Purkinje cell (primary cell): Measurements from ENCODE around the gene IFNA7. TPM values are rescaled to one million over a fixed set of nuclear protein-coding genes. Genes with fewer than 3 reads are reported as not detected.

Experiments used
- polyA plus RNA-seq: library from polyadenylated mRNA; unstranded; fragments of >200 nt; fragmentation: Nextera tagmentation; gene quantifications from 2 replicates; pipeline ENCODE4 v1.2.1, GENCODE V29; 2014

Gene IFNA7
- polyA plus RNA-seq: not detected in 2 replicates

GRCh38 chr9:21202105-21202504 lies at the start of gene IFNA7:
TSS of gene IFNA7 (minus strand) at chr9:21202205. CDS start at chr9:21202165, 40 bp downstream.

DNA sequence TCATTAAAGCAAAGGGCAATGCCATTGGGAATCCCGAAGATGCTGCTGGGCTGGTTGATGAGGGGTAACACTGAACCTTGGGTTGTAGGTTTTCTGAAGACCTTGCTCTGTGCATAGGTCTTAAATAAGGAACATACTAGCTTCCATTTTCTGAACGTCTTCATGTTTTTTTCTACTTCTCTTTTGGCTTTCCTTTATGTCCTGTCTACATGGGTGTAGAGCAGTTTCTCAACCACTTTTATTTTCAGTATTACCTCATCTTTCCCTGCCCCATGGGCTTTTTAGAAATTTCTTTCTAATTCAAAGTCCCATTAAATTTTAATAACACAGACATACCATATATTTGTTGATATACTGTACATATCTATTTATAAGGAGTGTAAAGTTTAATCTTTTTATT lies 37.9 kb upstream of the IFNA7 start, which contains the start of gene IFNA14:
TSS of gene IFNA14 (minus strand) at position 95 of the 400 bp plus-strand sequence. CDS start at position 25, 70 bp downstream.

DNA sequence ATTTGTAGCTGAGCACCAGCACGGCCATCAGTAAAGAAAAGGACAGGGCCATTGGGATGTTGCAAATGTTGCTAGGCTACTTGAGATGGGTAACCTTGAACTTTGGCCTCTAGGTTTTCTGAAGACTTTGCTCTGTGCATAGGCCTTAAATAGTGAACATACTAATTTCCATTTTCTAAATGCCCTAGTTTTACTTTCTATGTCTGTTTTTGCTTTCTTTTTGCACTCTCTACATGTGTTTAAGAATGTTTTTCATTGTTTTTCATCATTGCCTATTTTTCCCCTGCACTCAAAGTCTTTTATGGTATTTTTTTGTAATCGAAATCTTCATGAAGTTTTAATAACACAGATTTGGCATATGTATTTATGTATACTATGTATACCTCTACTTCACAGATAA lies 26.1 kb upstream of the IFNA7 start, which contains the start of gene IFNA17:
TSS of gene IFNA17 (minus strand) at position 101 of the 400 bp plus-strand sequence. CDS start at position 52, 49 bp downstream.

DNA sequence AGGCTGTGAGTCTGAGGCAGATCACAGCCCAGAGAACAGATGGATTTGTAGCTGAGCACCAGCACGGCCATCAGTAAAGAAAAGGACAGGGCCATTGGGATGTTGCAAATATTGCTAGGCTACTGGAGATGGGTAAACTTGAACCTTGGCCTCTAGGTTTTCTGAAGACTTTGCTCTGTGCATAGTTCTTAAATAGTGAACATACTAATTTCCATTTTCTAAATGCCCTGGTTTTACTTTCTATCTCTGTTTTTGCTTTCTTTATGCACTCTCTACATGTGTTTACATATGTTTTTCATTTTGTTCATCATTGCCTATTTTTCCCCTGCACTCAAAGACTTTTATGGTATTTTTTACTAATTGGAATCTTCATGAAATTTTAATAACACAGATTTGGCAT lies 15.2 kb upstream of the IFNA7 start, which contains the start of gene IFNA16:
TSS of gene IFNA16 (minus strand) at position 101 of the 400 bp plus-strand sequence. CDS start at position 95, 6 bp downstream.

DNA sequence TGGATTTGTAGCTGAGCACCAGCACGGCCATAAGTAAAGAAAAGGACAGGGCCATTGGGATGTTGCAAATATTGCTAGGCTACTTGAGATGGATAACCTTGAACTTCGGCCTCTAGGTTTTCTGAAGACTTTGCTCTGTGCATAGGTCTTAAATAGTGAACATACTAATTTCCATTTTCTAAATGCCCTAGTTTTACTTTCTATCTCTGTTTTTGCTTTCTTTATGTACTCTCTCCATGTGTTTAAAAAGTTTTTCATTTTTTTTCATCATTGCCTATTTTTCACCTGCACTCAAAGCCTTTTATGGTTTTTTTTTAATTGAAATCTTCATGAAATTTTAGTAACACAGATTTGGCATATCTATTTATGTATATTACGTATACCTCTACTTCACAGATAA lies 5.0 kb upstream of the IFNA7 start, which contains the start of gene IFNA10:
TSS of gene IFNA10 (minus strand) at position 101 of the 400 bp plus-strand sequence. CDS start at position 55, 46 bp downstream.

GRCh38 chr9:21187487-21187886 lies 14.5 kb downstream of the IFNA7 start, which contains the start of gene IFNA4:
TSS of gene IFNA4 (minus strand) at chr9:21187587. CDS start at chr9:21187531, 56 bp downstream.

DNA sequence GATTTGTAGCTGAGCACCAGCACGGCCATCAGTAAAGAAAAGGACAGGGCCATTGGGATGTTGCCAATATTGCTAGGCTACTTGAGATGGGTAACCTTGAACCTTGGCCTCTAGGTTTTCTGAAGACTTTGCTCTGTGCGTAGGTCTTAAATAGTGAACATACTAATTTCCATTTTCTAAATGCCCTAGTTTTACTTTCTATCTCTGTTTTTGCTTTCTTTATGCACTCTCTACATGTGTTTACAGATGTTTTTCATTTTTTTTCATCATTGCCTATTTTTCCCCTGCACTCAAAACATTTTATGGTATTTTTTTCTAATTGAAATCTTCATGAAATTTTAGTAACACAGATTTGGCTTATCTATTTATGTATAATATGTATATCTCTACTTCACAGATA lies 35.4 kb downstream of the IFNA7 start, which contains the start of gene IFNA21:
TSS of gene IFNA21 (minus strand) at position 101 of the 400 bp plus-strand sequence. CDS start at position 53, 48 bp downstream.

Other genes with a start within 250 kb of the IFNA7 start
- gene HACD4, start 170.6 kb downstream of the IFNA7 start, polyA plus RNA-seq: 0.16 and 0.38 TPM in 2 replicates
- gene IFNB1, start 124.3 kb downstream of the IFNA7 start, polyA plus RNA-seq: not detected in 2 replicates
- gene IFNW1, start 60.4 kb downstream of the IFNA7 start, polyA plus RNA-seq: 0.54 TPM in 1 of 2 replicates, not detected in the other
- gene IFNA21, start 35.5 kb downstream of the IFNA7 start, polyA plus RNA-seq: not detected in 2 replicates
- gene IFNA4, start 14.6 kb downstream of the IFNA7 start, polyA plus RNA-seq: not detected in 2 replicates
- gene IFNA10, start 4.9 kb upstream of the IFNA7 start, polyA plus RNA-seq: not detected in 2 replicates
- not detected in 2 replicates for gene IFNA16, start 15.1 kb upstream of the IFNA7 start, polyA plus RNA-seq
- not detected in 2 replicates for gene IFNA17, start 26.0 kb upstream of the IFNA7 start, polyA plus RNA-seq
- not detected in 2 replicates for gene IFNA14, start 37.8 kb upstream of the IFNA7 start, polyA plus RNA-seq
- not detected in 2 replicates for gene IFNA5, start 103.1 kb upstream of the IFNA7 start, polyA plus RNA-seq
- 14.5 and 18.2 TPM in 2 replicates for gene KLHL9, start 133.2 kb upstream of the IFNA7 start, polyA plus RNA-seq
- gene IFNA6, start 148.7 kb upstream of the IFNA7 start, polyA plus RNA-seq: not detected in 2 replicates
- gene IFNA13, start 165.9 kb upstream of the IFNA7 start, polyA plus RNA-seq: not detected in 2 replicates
- gene IFNA2, start 183.2 kb upstream of the IFNA7 start, polyA plus RNA-seq: 0.22 TPM in 1 of 2 replicates, not detected in the other
- gene IFNA8, start 206.9 kb upstream of the IFNA7 start, polyA plus RNA-seq: not detected in 2 replicates
- gene IFNA1, start 238.2 kb upstream of the IFNA7 start, polyA plus RNA-seq: not detected in 2 replicates